HepG2 (cell line): Measurements from ENCODE around the gene KLHDC8B. TPM values are rescaled to one million over a fixed set of nuclear protein-coding genes. Genes with fewer than 3 reads are reported as not detected.
A peak's percentile ranks its signal among the peaks of the same experiment; 100 is the strongest.

Experiments
- ARHGAP35 ChIP-seq: sonication (generic); formaldehyde crosslinking; IDR thresholded peaks from 2 replicates; pipeline ENCODE4 v1.9.0; 2022; ENCODE audit warnings: mild to moderate bottlenecking, inconsistent platforms, moderate library complexity, missing genetic modification reagents, borderline replicate concordance
- ARNTL ChIP-seq: sonication (generic); formaldehyde crosslinking; IDR thresholded peaks from 2 replicates; pipeline ENCODE4 v1.4.0; 2020; ENCODE audit warnings: mild to moderate bottlenecking, missing genetic modification reagents
- CBX2 ChIP-seq, 2 experiments: fragments of 200-600 bp in 1 of 2; sonication (generic); formaldehyde crosslinking in 1 of 2; IDR thresholded peaks; 2 replicates each; pipeline versions ENCODE4 v1.7.0 to v1.8.1; 2018 to 2022; ENCODE audit warnings: low read depth in 2 of 2, low read length in 1 of 2, mild to moderate bottlenecking in 1 of 2, missing genetic modification reagents in 1 of 2
- CBX5 ChIP-seq: sonication (generic); formaldehyde crosslinking; IDR thresholded peaks from 2 replicates; pipeline ENCODE4 v1.4.0; 2020; ENCODE audit warnings: missing genetic modification reagents, borderline replicate concordance
- ELF3 ChIP-seq: IDR thresholded peaks from 2 replicates; pipeline ENCODE4 v1.6.1; 2016; ENCODE audit warnings: missing genetic modification reagents, missing compliant biosample characterization
- FOXA1 ChIP-seq, 2 experiments: fragments of 450-650 bp in 1 of 2; sonication (generic) in 1 of 2; formaldehyde crosslinking in 1 of 2; IDR thresholded peaks; 2 replicates each; pipeline versions ENCODE4 v1.4.0 to v1.6.1; 2016 to 2020; ENCODE audit warnings: missing genetic modification reagents in 1 of 2
- HNRNPLL ChIP-seq: fragments of 200-400 bp; formaldehyde crosslinking; IDR thresholded peaks from 2 replicates; pipeline ENCODE4 v1.6.1; 2017; ENCODE audit warnings: mild to moderate bottlenecking, low read depth, low read length; ENCODE audit not compliant: poor library complexity, severe bottlenecking
- HOXA5 ChIP-seq: sonication (generic); formaldehyde crosslinking; IDR thresholded peaks from 2 replicates; pipeline ENCODE4 v1.4.0; 2020; ENCODE audit warnings: missing genetic modification reagents
- IKZF1 ChIP-seq: fragments of 450-650 bp; IDR thresholded peaks from 2 replicates; pipeline ENCODE4 v1.7.1; 2016
- KLF12 ChIP-seq: sonication (generic); formaldehyde crosslinking; IDR thresholded peaks from 2 replicates; pipeline ENCODE4 v1.4.0; 2020; ENCODE audit warnings: missing genetic modification reagents, borderline replicate concordance
- KLF9 ChIP-seq: IDR thresholded peaks from 2 replicates; pipeline ENCODE4 v1.6.1; 2016; ENCODE audit warnings: low read depth
- MBNL3 ChIP-seq: fragments of 250-450 bp; sonication (Bioruptor Pico); conservative IDR thresholded peaks from 2 replicates; pipeline ENCODE4 v1.8.0; 2022; ENCODE audit warnings: mild to moderate bottlenecking, inconsistent platforms
- NFKB2 ChIP-seq: sonication (generic); formaldehyde crosslinking; IDR thresholded peaks from 2 replicates; pipeline ENCODE4 v1.4.0; 2020; ENCODE audit warnings: missing genetic modification reagents, borderline replicate concordance
- PTBP1 ChIP-seq: fragments of 200-400 bp; formaldehyde crosslinking; IDR thresholded peaks from 2 replicates; pipeline ENCODE4 v1.6.1; 2018; ENCODE audit warnings: low read length, low read depth; ENCODE audit not compliant: poor library complexity, severe bottlenecking
- RARA ChIP-seq: IDR thresholded peaks from 2 replicates; pipeline ENCODE4 v1.6.1; 2016; ENCODE audit warnings: missing genetic modification reagents, missing compliant biosample characterization
- SMARCE1 ChIP-seq: fragments of 450-650 bp; IDR thresholded peaks from 2 replicates; pipeline ENCODE4 v1.6.1; 2017; ENCODE audit warnings: borderline replicate concordance
- SNRNP70 ChIP-seq: fragments of 200-400 bp; formaldehyde crosslinking; IDR thresholded peaks from 2 replicates; pipeline ENCODE4 v1.6.1; 2017; ENCODE audit warnings: mild to moderate bottlenecking, low read depth, low read length, moderate library complexity
- TRIM22 ChIP-seq: fragments of 450-650 bp; IDR thresholded peaks from 2 replicates; pipeline ENCODE4 v1.6.1; 2017
- ZFP1 ChIP-seq: IDR thresholded peaks from 2 replicates; pipeline ENCODE4 v1.6.1; 2016
- ZIK1 ChIP-seq: sonication (generic); formaldehyde crosslinking; IDR thresholded peaks from 2 replicates; pipeline ENCODE4 v1.5.0; 2020; ENCODE audit warnings: mild to moderate bottlenecking, low read depth, missing genetic modification reagents, borderline replicate concordance
- ZNF496 ChIP-seq: sonication (generic); formaldehyde crosslinking; IDR thresholded peaks from 2 replicates; pipeline ENCODE4 v1.8.1; 2023; ENCODE audit warnings: mild to moderate bottlenecking, moderate library complexity, missing genetic modification reagents; ENCODE audit not compliant: insufficient replicate concordance
- ZNF546 ChIP-seq: sonication (generic); formaldehyde crosslinking; conservative IDR thresholded peaks from 2 replicates; pipeline ENCODE4 v1.8.1; 2023; ENCODE audit warnings: mild to moderate bottlenecking, missing genetic modification reagents
- ZNF547 ChIP-seq: sonication (generic); formaldehyde crosslinking; IDR thresholded peaks from 2 replicates; pipeline ENCODE4 v1.5.1; 2020; ENCODE audit warnings: mild to moderate bottlenecking, missing genetic modification reagents
- ZNF550 ChIP-seq: sonication (generic); formaldehyde crosslinking; IDR thresholded peaks from 2 replicates; pipeline ENCODE4 v1.4.0; 2020; ENCODE audit warnings: mild to moderate bottlenecking, missing genetic modification reagents, borderline replicate concordance
- ZNF557 ChIP-seq: sonication (generic); formaldehyde crosslinking; IDR thresholded peaks from 2 replicates; pipeline ENCODE4 v1.4.0; 2020; ENCODE audit warnings: missing genetic modification reagents
- ZNF607 ChIP-seq: sonication (generic); formaldehyde crosslinking; IDR thresholded peaks from 2 replicates; pipeline ENCODE4 v1.5.1; 2020; ENCODE audit warnings: missing genetic modification reagents, mild to moderate bottlenecking, borderline replicate concordance
- ZSCAN22 ChIP-seq: sonication (generic); formaldehyde crosslinking; IDR thresholded peaks from 2 replicates; pipeline ENCODE4 v1.4.0; 2020; ENCODE audit warnings: mild to moderate bottlenecking, missing genetic modification reagents
- polyA plus RNA-seq, 8 experiments: library from polyadenylated mRNA; depleted of rRNA in 3 of 8; stranded (reverse) in 7 of 8; unstranded in 1 of 8; fragments of >200 nt; fragmentation: Illumina TruSeq in 4 of 8; extraction: Trizol in 4 of 8; gene quantifications; 2 replicates each; pipeline versions ENCODE4 v1.2.1 to v1.2.3, GENCODE V29; 2011 to 2016; ENCODE audit warnings: low read depth in 4 of 8, missing spikeins in 1 of 8, mixed read lengths in 1 of 8; ENCODE audit not compliant: insufficient read depth in 1 of 8
- total RNA-seq, 5 experiments: library from RNA; depleted of rRNA; stranded (reverse); fragments of >200 nt; fragmentation: Illumina TruSeq; extraction: Trizol; gene quantifications; 2 replicates each; pipeline ENCODE4 v1.2.3, GENCODE V29; 2016; ENCODE audit warnings: low read depth in 1 of 5
- TF ChIP-seq, protein P1 (sequence below): sonication (generic); formaldehyde crosslinking; IDR thresholded peaks from 2 replicates; pipeline ENCODE4 v1.4.0; 2020; ENCODE audit warnings: mild to moderate bottlenecking, missing genetic modification reagents
- TF ChIP-seq, protein P2 (sequence below): IDR thresholded peaks from 2 replicates; pipeline ENCODE4 v1.6.1; 2012; ENCODE audit warnings: inconsistent platforms

The KLHDC8B gene
- total and polyA plus RNA-seq, 2 of the 13 experiments (the other 11 are each of a cell fraction or from before 2014, with no cell fraction given) = 17.2 to 17.8 TPM

DNA sequence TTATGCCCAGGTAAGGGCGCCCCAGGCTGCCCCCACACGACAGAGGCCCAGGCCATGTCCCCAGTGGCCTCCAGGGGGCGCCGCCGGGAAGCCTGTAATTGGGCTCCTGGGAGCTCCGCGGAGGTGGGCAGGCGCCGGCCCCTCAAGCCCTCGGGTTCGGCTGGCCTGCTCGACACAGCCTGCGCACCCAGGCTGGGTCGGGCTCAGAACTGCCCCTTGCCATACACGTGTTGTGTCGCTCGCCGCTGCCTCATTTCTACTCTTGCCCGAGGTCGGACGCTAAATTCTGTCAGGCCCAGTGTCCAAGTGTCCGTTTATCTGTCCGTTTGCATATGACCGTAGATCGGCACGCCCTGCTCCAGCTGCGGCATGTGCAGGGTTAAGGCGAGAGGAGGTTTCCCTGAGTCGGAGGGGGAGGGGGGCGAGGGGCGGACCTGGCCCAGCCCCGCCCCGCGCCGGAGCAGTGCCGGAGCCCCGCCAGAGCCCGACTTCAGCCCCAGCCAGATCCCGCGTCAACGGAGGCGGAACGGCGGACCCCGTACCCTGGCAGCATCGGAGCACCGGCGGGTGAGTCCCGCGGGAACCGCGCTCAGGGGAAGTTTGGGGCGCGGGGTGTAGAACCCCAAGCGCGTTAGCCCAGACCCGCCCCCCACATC, at the start of gene KLHDC8B (continued):
- TF ChIP-seq CBX2 (IDR thresholded peaks at IDR 0.05; ENCODE audit: low read depth, low read length) (no peak), CBX2 (CRISPR knock-in tag; IDR thresholded peaks at IDR 0.05; ENCODE audit: low read depth) (no peak), ZNF496 (CRISPR knock-in tag) (no peak), SNRNP70 (no peak), ELF3 (CRISPR knock-in tag) (no peak), ZNF546 (CRISPR knock-in tag) (0 out of 2 replicates have a peak, but pooled peaks have one; percentile 49), HOXA5 (CRISPR knock-in tag) (no peak), MBNL3 (no peak), RARA (CRISPR knock-in tag) (peak; percentile 11; the same call in 1 of the 2 replicates), TRIM22 (no peak), ARNTL (CRISPR knock-in tag) (peak; percentile 66; the same call in 1 of the 2 replicates), ZNF547 (CRISPR knock-in tag) (no peak), ZSCAN22 (CRISPR knock-in tag) (no peak), ZFP1 (no peak), PTBP1 (peak; percentile 91), ARHGAP35 (CRISPR knock-in tag) (peak; percentile 51), CBX5 (CRISPR knock-in tag) (peak; percentile 15; the same call in 1 of the 2 replicates), FOXA1 (IDR thresholded peaks at IDR 0.05) (no peak), FOXA1 (CRISPR knock-in tag; IDR thresholded peaks at IDR 0.05) (no peak), ZIK1 (CRISPR knock-in tag) (peak; percentile 67; the same call in 1 of the 2 replicates), IKZF1 (no peak), ZNF550 (CRISPR knock-in tag) (no peak), NFKB2 (peak; percentile 35; the same call in 1 of the 2 replicates), ZNF557 (CRISPR knock-in tag) (peak; percentile 54; the same call in 1 of the 2 replicates), KLF12 (CRISPR knock-in tag) (no peak; the same call in 1 of the 2 replicates), KLF9 (CRISPR knock-in tag) (peak; percentile 46; the same call in 1 of the 2 replicates), ZNF607 (CRISPR knock-in tag) (peak; percentile 77; the same call in 1 of the 2 replicates), HNRNPLL (peak; percentile 72), SMARCE1 (no peak)
- TF ChIP-seq, protein P1, sequence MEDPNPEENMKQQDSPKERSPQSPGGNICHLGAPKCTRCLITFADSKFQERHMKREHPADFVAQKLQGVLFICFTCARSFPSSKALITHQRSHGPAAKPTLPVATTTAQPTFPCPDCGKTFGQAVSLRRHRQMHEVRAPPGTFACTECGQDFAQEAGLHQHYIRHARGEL (CRISPR knock-in tag) = peak; percentile 83; the same call in 1 of the 2 replicates
- TF ChIP-seq, protein P2, sequence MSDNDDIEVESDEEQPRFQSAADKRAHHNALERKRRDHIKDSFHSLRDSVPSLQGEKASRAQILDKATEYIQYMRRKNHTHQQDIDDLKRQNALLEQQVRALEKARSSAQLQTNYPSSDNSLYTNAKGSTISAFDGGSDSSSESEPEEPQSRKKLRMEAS = peak; percentile 90
